GM23248 (cell line): ENCODE results near the gene BCKDHB.

Experiments
- EZH2 ChIP-seq: fragments of 200-600 bp; sonication (generic); IDR thresholded peaks from 2 replicates; pipeline ENCODE4 v1.6.1; 2018; ENCODE audit warnings: antibody characterized with exemption, mild to moderate bottlenecking; ENCODE audit not compliant: insufficient read depth, poor library complexity, severe bottlenecking
- EZH2phosphoT487 ChIP-seq: fragments of 200-600 bp; sonication (generic); IDR thresholded peaks from 2 replicates; pipeline ENCODE4 v1.6.1; 2018; ENCODE audit warnings: antibody characterized with exemption, moderate library complexity, mild to moderate bottlenecking, low read depth; ENCODE audit not compliant: insufficient read depth

GRCh38 chr6:80226151-80226550 lies 119.7 kb downstream of the BCKDHB start:
- TF ChIP-seq EZH2, result no peak
- no peak for TF ChIP-seq EZH2phosphoT487
